IPS-18a (cell line): ENCODE measurements around the gene POLR3K.

Experiments
- H3K27ac ChIP-seq: one replicate; pipeline ENCODE4 v1.5.1; 2013; ENCODE audit warnings: low read length
- H3K27me3 ChIP-seq: one replicate; pipeline ENCODE4 v1.6.1; 2013; ENCODE audit warnings: mild to moderate bottlenecking, low read length; ENCODE audit not compliant: control insufficient read depth, insufficient read depth
- H3K36me3 ChIP-seq: one replicate; pipeline ENCODE4 v1.6.1; 2013; ENCODE audit warnings: low read depth, low read length; ENCODE audit not compliant: control insufficient read depth
- H3K4me1 ChIP-seq: one replicate; pipeline ENCODE4 v1.6.1; 2013; ENCODE audit warnings: low read depth, low read length; ENCODE audit not compliant: control insufficient read depth
- H3K4me3 ChIP-seq: one replicate; pipeline ENCODE4 v1.5.1; 2013; ENCODE audit warnings: low read length
- H3K9ac ChIP-seq: one replicate; pipeline ENCODE4 v1.6.1; 2013; ENCODE audit warnings: mild to moderate bottlenecking, low read length, moderate library complexity
- H3K9me3 ChIP-seq: one replicate; pipeline ENCODE4 v1.6.1; 2013; ENCODE audit warnings: low read depth, low read length; ENCODE audit not compliant: control insufficient read depth

POLR3K gene

DNA sequence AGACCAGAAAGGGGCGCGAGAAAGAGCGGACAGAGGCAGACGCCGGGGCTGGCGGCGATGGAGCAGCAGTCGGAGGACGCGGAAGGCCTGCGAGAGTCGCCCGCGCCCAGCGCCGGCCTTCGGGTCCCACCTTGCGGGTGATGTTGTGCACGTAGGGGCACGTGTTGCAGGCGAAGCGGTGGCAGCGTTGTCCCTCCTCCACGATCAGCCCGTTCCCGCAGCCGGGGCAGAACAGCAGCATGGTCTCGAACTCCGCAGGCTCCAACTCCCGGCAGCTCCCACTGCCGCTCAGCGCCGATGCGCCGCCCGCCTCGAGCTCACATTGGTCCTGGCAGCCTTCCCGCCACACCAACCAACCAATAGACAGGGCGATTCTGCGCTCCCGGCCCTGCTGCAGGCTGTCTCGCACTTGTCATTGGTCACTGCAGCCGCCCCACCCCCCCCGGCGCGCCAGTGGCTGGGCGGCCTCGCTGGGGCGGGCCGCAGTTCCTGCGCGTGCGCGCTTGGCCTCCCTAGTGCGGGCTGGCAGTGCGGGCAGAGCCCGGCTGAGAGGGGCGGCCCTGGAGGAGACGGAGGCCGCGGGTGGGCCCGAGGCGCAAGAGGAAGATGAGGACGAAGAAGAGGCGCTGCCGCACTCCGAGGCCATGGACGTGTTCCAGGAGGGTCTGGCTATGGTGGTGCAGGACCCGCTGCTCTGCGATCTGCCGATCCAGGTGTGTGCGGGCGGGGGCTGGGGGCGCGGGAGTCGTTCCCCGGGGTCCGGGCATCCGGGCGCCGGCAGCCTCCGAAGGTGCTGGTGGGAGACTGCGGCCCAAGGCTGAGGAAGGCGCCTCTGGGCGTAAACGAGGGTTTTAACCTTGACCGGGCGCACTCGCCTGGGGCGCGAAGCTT is at the start of gene POLR3K, which contains the start of gene SNRNP25:
Gene POLR3K (minus strand): TSS at position 263 of the 891 bp plus-strand sequence. CDS start 22 bp downstream, at position 241.
Gene SNRNP25 (plus strand): TSS at position 483 of the 891 bp plus-strand sequence. CDS start 189 bp downstream, at position 672.
- peaks cover 45% of the 10 kb centered on the region for H3K36me3 ChIP-seq
- no peaks in the 10 kb centered on the region for H3K27me3 ChIP-seq
- H3K4me3 ChIP-seq: peak within 1 kb of the TSS; percentile 92
- H3K9ac ChIP-seq: peak within 1 kb of the TSS; percentile 89
- H3K9me3 ChIP-seq: no peaks in the 10 kb centered on the region
- H3K4me1 ChIP-seq: no peaks in the 10 kb centered on the region
- no peak within 1 kb of the TSS for H3K27ac ChIP-seq

DNA sequence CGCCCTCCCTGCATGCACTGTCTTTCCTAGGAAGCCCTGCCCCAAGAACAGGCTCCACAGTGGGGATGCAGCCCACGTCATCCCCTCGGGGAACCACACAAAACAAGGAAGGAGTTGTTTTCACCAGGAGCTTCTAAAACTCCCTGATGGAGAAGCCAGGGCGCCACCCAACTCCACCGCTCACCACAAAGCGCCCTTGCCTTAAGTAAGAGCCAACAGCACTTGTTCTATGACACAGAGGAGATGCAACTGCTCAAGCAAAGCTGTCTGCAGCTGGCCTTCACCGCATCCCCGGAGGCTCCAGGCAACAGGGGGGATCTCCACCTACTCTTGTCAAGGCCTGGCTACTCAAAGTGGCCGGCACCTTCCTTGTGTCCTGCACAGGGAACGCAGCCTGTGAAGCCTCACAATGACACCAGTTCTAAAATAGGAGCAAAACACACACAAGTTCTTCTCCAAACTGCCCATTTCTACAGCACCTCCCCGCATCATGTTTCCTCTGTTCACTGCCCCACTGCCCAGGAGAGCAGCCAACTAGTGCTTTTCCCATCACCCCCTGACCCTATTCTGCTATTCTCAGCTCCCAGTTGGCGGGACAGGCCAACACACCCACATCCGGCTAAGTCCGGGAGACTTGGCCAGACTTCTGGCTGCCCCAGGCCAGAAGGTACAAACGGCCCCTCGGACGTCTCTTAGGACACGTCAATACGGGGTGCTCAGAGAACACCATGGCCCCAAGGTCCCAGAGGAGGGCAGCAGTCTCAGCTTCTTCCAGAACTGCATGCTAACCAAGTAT is 48.9 kb upstream of the POLR3K start:
- Histone ChIP-seq H3K9ac (no peak overlapping the region), H3K36me3 (peaks cover 5% of the 10 kb centered on the region), H3K4me1 (no peaks in the 10 kb centered on the region), H3K9me3 (no peaks in the 10 kb centered on the region), H3K27me3 (no peaks in the 10 kb centered on the region), H3K27ac (no peak overlapping the region), H3K4me3 (no peak overlapping the region)

DNA sequence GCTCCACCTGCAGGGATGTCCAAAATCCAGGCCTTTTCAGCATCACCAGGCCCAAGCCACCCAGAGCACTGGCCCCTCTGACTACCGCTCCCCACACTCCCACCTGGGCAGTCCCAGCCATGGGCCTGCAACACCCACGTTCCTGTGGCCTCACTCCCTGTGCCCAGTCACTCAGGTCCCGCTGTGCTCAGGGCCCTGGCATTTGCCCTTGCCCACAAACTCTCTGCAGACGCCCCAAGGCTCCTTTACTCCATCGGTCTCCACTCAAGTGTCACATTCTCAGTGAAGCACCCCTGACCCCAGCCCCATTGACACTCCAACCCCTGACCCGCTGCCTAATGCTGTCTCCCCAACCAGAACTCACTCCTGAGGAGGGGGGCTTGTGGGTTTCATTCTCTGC is 48.2 kb upstream of the POLR3K start:
- Histone ChIP-seq H3K9ac (no peak overlapping the region), H3K9me3 (no peaks in the 10 kb centered on the region), H3K36me3 (peaks cover 5% of the 10 kb centered on the region), H3K27ac (no peak overlapping the region), H3K4me3 (no peak overlapping the region), H3K27me3 (no peaks in the 10 kb centered on the region), H3K4me1 (no peaks in the 10 kb centered on the region)

DNA sequence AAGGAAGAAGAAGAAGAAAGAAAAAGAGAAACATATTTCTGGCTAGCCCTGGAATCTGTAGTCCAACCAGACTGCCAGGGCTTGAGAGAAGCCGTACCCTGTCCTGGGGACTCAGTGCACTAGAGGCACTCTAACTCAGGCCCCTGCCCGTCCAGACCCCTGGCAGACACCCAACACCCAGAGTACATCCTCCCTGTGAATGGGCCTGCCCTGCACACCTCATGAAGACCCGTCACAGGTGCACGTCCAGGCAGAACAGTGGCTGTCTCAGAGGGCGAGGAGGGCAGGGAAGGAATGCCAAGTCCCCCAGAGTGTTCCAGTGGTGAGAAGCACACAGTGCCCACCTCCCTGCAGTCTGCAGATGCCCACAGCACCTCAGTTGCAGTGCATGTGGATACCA is 47.6 kb upstream of the POLR3K start:
- H3K4me1 ChIP-seq: no peaks in the 10 kb centered on the region
- H3K27ac ChIP-seq: no peak overlapping the region
- no peak overlapping the region for H3K4me3 ChIP-seq
- H3K27me3 ChIP-seq: no peaks in the 10 kb centered on the region
- no peak overlapping the region for H3K9ac ChIP-seq
- peaks cover 5% of the 10 kb centered on the region for H3K36me3 ChIP-seq
- H3K9me3 ChIP-seq: no peaks in the 10 kb centered on the region

DNA sequence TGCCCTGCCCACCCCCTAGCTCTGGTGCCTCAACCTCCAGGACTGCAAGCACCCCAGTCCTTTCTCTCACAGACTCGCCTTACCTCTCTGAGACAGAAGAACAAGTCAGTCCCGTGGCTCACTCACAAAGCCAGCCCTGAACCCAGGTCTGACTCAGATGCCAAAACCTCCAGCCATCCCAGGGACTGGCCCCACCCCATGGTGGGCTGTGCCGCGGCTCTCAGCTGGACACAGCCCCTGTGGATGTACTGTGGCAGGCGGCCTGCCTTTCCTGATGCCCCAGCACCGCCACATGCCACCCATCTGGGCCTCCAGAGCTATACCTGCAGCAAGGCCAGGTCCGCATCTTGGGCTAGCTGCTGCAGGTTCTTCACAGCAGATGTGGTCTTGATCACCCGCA is 44.4 kb upstream of the POLR3K start:
- Histone ChIP-seq H3K27me3 (no peaks in the 10 kb centered on the region), H3K4me1 (no peaks in the 10 kb centered on the region), H3K36me3 (peaks cover 5% of the 10 kb centered on the region), H3K4me3 (no peak overlapping the region), H3K9me3 (no peaks in the 10 kb centered on the region), H3K27ac (no peak overlapping the region), H3K9ac (no peak overlapping the region)

DNA sequence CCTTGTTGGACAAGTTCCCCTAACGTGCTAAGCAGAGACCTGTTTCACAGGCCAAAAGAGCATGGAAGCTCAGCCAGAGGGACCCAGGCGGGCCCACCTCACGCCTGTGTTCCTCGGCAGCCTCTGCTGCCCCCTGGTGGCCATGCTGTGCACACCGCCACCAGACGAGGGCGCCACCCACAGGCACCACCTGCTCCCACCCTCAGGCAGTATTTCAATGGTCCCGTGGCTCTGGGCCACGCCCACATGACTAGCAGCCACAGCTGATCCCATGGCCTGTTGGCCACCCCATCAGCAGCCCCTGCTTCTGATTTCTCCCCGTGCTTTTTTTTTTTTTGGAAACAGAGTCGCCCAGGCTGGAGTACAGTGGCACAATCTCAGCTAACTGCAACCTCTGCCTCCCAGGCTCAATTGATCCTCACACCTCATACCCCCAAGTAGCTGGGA is 43.5 kb upstream of the POLR3K start:
- H3K9ac ChIP-seq: no peak overlapping the region
- no peak overlapping the region for H3K27ac ChIP-seq
- H3K4me3 ChIP-seq: no peak overlapping the region
- peaks cover 5% of the 10 kb centered on the region for H3K36me3 ChIP-seq
- no peaks in the 10 kb centered on the region for H3K9me3 ChIP-seq
- H3K4me1 ChIP-seq: no peaks in the 10 kb centered on the region
- H3K27me3 ChIP-seq: no peaks in the 10 kb centered on the region

DNA sequence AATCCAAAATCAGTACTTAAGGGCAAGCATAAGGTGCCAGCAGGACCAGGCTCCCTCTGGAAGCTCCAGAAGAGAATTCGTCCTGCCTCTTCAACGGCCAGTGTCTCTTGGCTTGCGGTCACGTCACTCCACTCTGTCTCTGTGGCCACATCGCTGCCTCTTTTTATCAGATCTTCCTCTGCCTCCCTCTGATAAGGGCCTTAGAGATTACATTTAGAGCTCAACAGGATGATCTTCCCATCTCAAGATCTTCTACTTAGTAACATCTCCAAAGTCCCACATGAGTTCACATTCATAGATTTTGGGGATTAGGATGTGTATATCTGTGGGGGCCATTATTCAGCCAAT is 41.5 kb upstream of the POLR3K start:
- H3K36me3 ChIP-seq: peaks cover 5% of the 10 kb centered on the region
- no peaks in the 10 kb centered on the region for H3K4me1 ChIP-seq
- no peaks in the 10 kb centered on the region for H3K9me3 ChIP-seq
- no peak overlapping the region for H3K27ac ChIP-seq
- H3K4me3 ChIP-seq: no peak overlapping the region
- H3K9ac ChIP-seq: no peak overlapping the region
- no peaks in the 10 kb centered on the region for H3K27me3 ChIP-seq

DNA sequence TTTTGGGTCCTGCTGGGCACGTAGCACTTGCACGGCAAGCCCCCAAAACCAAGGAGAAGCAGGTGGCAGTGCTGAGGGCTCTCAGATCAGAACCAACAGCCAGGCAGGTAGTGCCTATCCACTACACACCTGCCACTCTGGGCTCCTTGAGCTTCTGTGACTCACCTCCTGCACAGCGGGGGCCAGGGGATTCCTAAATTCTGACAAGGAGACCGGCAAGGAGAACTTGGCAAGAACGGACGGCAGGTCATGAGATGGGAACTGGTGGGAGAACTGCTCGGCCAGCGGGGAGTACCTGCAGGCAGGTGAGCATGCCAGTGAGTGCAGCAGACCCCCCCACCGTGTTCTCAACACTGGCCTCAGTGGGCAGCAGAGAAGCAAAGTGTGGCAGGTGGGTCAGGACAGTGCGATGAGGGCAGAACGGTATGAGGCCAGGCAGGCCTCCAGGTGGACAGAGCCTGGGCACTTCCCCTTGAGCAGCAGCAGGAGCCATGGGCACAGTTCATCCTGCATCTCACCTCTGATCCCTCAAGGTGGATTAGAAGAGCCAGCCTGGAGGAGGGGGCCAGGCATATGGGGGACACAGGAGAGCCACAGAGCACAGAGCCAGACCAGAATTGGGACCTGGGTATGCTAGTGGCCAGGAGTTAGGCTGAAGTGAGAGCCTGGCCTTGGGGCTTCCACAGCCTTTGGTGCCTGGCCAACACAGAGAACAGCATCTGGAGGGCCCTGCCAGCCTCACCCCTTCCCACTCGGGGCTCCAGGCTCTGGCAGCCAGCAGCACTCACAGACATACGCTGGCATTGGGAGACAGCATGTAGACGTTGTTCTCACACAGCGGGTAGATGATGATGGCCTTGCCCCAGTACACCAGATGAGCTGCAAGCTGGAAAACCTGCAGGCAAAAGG is 39.3 kb upstream of the POLR3K start:
- Histone ChIP-seq H3K9me3 (no peaks in the 10 kb centered on the region), H3K27ac (no peak overlapping the region), H3K4me3 (no peak overlapping the region), H3K4me1 (no peaks in the 10 kb centered on the region), H3K27me3 (no peaks in the 10 kb centered on the region), H3K36me3 (peaks cover 11% of the 10 kb centered on the region), H3K9ac (no peak overlapping the region)

DNA sequence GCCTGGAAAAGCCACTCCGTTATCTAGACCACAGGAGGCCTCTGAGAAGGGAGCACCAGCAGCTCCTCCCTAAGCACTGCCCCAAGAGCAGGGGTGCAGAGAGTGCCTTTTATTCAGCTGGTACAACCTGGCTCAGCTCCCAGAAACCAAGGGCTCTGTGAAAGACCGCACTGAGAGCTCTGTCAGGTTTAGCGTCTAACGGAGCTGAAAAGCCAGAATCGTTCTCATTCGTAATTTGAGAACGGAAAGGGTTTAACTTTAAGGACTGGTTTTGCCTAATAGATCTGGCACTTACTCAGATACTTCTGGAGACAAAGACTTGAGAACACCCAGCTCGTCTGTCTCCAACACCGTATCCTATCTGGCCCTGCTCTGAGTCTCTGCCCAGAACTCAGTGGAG is 38.1 kb upstream of the POLR3K start:
- Histone ChIP-seq H3K36me3 (peaks cover 18% of the 10 kb centered on the region), H3K27ac (no peak overlapping the region)

DNA sequence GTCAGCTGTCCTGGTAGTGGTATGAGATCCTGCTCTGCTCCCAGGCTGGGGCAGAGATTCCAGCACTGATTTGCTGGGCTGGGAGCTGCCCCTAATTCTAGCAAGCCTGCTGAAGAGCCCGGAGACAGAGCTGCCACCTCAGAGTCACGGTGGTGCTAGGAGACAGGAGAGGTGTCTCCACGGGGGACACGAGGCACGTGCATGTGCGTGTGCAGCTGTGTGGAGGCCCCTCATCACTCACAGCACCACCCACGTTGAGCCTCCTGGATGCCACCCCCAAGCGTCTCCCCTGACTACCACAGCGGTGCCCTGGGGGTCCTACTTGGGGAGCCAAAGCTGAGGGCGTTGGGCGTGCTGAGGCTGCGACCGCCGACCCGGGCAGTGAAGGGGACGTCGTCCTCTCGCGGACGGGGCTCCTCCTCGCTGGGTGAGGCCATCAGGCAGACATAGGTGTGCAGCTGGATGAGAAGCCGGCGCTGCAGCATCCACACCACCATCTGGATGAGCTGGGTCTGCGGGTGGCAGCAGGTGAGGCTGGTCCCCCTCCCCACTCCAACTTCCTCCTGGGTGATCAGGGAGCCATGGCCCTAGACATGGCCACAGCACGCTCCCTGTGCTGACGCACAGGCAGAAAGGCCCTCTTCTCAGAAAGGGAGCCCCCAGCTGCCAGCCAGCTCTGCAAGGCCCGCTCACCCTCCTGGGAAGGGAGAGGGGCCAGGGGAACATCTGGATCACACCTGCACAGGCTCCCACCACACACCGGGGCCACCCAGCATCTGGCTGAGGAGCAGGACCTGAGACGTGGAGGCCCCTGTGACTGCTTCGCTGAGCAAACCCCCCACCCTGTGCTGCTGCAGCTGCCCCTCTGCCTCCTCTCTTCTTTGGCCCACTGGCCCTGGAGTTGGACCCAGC is 36.2 kb upstream of the POLR3K start:
- no peak overlapping the region for H3K27ac ChIP-seq

More for the DNA sequence above, 38.1 kb upstream of the POLR3K start:
- no peaks in the 10 kb centered on the region for H3K4me1 ChIP-seq
- no peak overlapping the region for H3K9ac ChIP-seq
- H3K4me3 ChIP-seq: no peak overlapping the region
- no peaks in the 10 kb centered on the region for H3K9me3 ChIP-seq
- H3K27me3 ChIP-seq: no peaks in the 10 kb centered on the region

More for the DNA sequence above, 36.2 kb upstream of the POLR3K start:
- Histone ChIP-seq H3K9me3 (no peaks in the 10 kb centered on the region), H3K4me1 (no peaks in the 10 kb centered on the region), H3K36me3 (peaks cover 19% of the 10 kb centered on the region), H3K4me3 (no peak overlapping the region), H3K9ac (no peak overlapping the region), H3K27me3 (no peaks in the 10 kb centered on the region)
